Thymus (tissue), 11 donors: Measurements from ENCODE around the gene EME2. TPM values are rescaled to one million over a fixed set of nuclear protein-coding genes. Genes with fewer than 3 reads are reported as not detected.
A peak's percentile ranks its signal among the peaks of the same experiment; 100 is the strongest.

Experiments used
- DNase-seq, 9 donors: peaks; one replicate each; pipeline ENCODE4 v3.0.0-alpha.2; 2013; ENCODE audit warnings: low spot score in 9 of 9, low read depth in 6 of 9, missing footprints in 1 of 9
- H3K27ac ChIP-seq, 2 donors: one replicate each; pipeline ENCODE4 v1.5.1; 2013; ENCODE audit warnings: control low read depth in 1 of 2, low read depth in 1 of 2, low read length in 1 of 2, mild to moderate bottlenecking in 1 of 2, moderate library complexity in 1 of 2
- H3K27me3 ChIP-seq, 2 donors: one replicate each; pipeline ENCODE4 v1.5.1; 2013; ENCODE audit warnings: low read length in 1 of 2; ENCODE audit not compliant: control insufficient read depth in 2 of 2, insufficient read depth in 1 of 2
- H3K36me3 ChIP-seq, 2 donors: one replicate each; pipeline ENCODE4 v1.5.1; 2013; ENCODE audit warnings: low read length in 1 of 2, mild to moderate bottlenecking in 1 of 2, moderate library complexity in 1 of 2; ENCODE audit not compliant: control insufficient read depth in 2 of 2, insufficient read depth in 2 of 2
- H3K4me1 ChIP-seq, 2 donors: one replicate each; pipeline ENCODE4 v1.5.1; 2013; ENCODE audit warnings: low read length in 2 of 2; ENCODE audit not compliant: control insufficient read depth in 2 of 2, insufficient read depth in 2 of 2
- H3K4me3 ChIP-seq, 2 donors: one replicate each; pipeline ENCODE4 v1.5.1; 2013; ENCODE audit warnings: low read length in 2 of 2, control low read depth in 1 of 2, mild to moderate bottlenecking in 1 of 2
- H3K9me3 ChIP-seq, 2 donors: one replicate each; pipeline ENCODE4 v1.5.1; 2013; ENCODE audit warnings: low read length in 1 of 2, mild to moderate bottlenecking in 1 of 2; ENCODE audit not compliant: control insufficient read depth in 2 of 2, insufficient read depth in 1 of 2
- WGBS: extraction: QIAGEN DNeasy Blood & Tissue Kit; methylation state at CpG from one replicate; pipeline ENCODE4 v1.1.7; 2013; 5-methylcytosine and 5-hydroxymethylcytosine counted together
- polyA plus RNA-seq: library from polyadenylated mRNA; stranded (reverse); fragments of 200-250 nt; gene quantifications from one replicate; pipeline ENCODE4 v1.2.3, GENCODE V29; 2013
- total RNA-seq: library from RNA; stranded (reverse); fragments of 120-200 nt; gene quantifications from one replicate; pipeline ENCODE4 v1.2.4, GENCODE V29; 2013
- donor health status: healthy.

EME2 gene
- total and polyA plus RNA-seq, 2 donors, result 6.1 to 13.1 TPM

GRCh38 chr16:1775006-1775845 is 2.6 kb downstream of the EME2 start:
- Histone ChIP-seq H3K27ac (no peak overlapping the region), H3K4me3 (no peak overlapping the region), H3K9me3 (no peaks in the 10 kb centered on the region), H3K27me3 (no peaks in the 10 kb centered on the region), H3K36me3 (peaks cover 53 to 56% of the 10 kb centered on the region in 2 donors), H3K4me1 (peaks cover 20 to 23% of the 10 kb centered on the region in 2 donors)
- 98% methylated on average over 30 of the region's 30 CpGs for WGBS
- DNase-seq, result no peak

- H3K27me3 ChIP-seq, result no peaks in the 10 kb centered on the region
- no peak overlapping the region for H3K27ac ChIP-seq
- no peak for DNase-seq
- WGBS, result 94% methylated on average over 28 of the region's 28 CpGs
- H3K9me3 ChIP-seq, result no peaks in the 10 kb centered on the region
- H3K4me1 ChIP-seq, result peaks cover 16 to 23% of the 10 kb centered on the region in 2 donors
- H3K4me3 ChIP-seq, result no peak overlapping the region
- H3K36me3 ChIP-seq, result peaks cover 58 to 65% of the 10 kb centered on the region in 2 donors
Observed at GRCh38 chr16:1775846-1776671, 3.4 kb downstream of the EME2 start.

DNA sequence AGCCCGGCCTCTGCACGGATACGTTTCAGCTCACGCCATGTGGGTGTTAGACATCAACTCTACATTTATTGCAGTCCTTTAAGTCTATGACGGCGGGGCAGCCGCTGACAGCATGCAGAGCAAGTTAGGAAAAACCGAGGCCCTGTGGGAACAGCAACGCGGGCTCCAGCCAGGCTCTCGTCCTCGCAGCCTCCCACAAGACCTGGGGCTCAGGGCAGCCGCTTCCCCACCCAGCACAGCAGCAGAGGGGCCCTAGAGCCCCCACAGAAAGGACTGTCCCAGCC is 4.0 kb downstream of the EME2 start:
- Histone ChIP-seq H3K9me3 (no peaks in the 10 kb centered on the region), H3K4me3 (no peak overlapping the region), H3K27me3 (no peaks in the 10 kb centered on the region), H3K36me3 (peaks cover 59 to 66% of the 10 kb centered on the region in 2 donors), H3K27ac (no peak overlapping the region), H3K4me1 (peaks cover 20 to 29% of the 10 kb centered on the region in 2 donors)
- no peak for DNase-seq
- WGBS, result 95% methylated on average over 13 of the region's 13 CpGs

DNA sequence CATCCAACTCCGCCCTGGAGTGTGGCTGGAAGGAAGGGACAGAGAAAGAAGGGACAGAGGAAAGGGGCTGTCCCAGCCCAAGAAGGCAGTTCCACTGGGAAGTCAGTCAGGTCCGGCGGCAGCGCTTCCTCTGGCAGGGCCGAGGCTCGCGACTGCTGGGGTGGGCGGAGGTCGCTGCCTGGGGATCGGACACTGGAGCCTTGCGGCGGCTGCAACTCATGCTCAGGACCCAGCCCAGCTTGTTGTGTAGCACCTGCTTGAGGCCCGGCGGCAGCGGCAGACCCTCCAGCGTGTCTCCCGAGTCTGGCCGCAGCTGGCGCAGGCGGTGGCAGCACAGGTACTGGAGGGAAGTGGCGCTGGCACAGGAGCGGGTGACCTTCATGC is 4.4 kb downstream of the EME2 start:
- no peak for DNase-seq
- peaks cover 59 to 66% of the 10 kb centered on the region in 2 donors for H3K36me3 ChIP-seq
- no peaks in the 10 kb centered on the region for H3K27me3 ChIP-seq
- no peak overlapping the region for H3K27ac ChIP-seq
- H3K4me1 ChIP-seq, result peaks cover 17 to 28% of the 10 kb centered on the region in 2 donors
- no peaks in the 10 kb centered on the region for H3K9me3 ChIP-seq
- whole genome bisulfite sequencing, result 97% methylated on average over 22 of the region's 22 CpGs
- H3K4me3 ChIP-seq, result no peak overlapping the region

DNA sequence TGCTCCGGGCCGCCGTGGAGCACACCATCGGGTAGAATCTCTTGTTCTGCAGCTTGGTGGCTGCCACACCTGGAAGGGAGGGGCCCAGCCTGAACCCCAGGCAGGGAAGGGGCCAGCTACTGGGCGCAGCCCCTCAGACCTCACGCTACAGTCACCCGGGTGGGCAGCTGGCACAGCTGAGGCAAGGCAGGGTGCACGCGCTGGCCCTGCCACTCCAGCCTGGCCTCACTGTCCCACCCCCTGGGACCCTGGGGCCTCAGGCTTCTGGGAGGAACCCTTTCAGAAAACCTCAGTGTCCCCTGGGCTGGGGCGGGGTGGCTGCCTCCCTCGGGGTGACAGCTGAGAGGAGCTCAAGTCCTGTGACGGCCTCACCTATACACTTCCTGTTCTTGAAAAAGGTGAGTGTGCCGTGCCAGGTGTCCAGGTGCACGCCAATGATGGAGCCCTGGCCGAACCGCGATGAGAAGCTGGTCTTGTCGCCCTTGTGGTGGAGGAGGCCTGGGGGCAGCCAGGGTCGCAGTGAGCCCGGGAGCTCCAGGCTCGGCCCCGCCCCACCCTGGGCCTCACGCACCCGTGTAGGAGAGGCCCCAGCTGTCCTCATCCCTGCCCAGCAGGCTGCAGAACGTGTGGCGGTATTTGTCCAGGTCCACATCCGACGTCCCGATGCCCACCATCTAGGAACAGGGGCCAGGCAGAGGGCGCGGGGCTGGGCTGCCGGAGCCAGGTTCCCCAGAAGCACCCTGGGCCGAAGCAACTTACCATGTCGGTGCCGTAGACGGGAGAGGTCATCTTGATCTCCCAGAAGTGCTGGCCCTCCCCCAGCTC is 5.0 kb downstream of the EME2 start:
- no peaks in the 10 kb centered on the region for H3K27me3 ChIP-seq
- 97% methylated on average over 36 of the region's 36 CpGs for WGBS
- peaks cover 59 to 66% of the 10 kb centered on the region in 2 donors for H3K36me3 ChIP-seq
- DNase-seq, result no peak
- no peaks in the 10 kb centered on the region for H3K9me3 ChIP-seq
- no peak overlapping the region for H3K4me3 ChIP-seq
- peak overlapping the region in 1 of 2 donors; percentile 22 for H3K27ac ChIP-seq
- peaks cover 13 to 24% of the 10 kb centered on the region in 2 donors for H3K4me1 ChIP-seq

GRCh38 chr16:1778200-1779179 is 5.9 kb downstream of the EME2 start:
- Histone ChIP-seq H3K27ac (no peak overlapping the region), H3K4me1 (peaks cover 15 to 24% of the 10 kb centered on the region in 2 donors), H3K36me3 (peaks cover 59 to 66% of the 10 kb centered on the region in 2 donors), H3K9me3 (no peaks in the 10 kb centered on the region), H3K4me3 (no peak overlapping the region), H3K27me3 (no peaks in the 10 kb centered on the region)
- WGBS, result 97% methylated on average over 34 of the region's 34 CpGs
- no peak for DNase-seq

GRCh38 chr16:1779234-1779701 is 6.7 kb downstream of the EME2 start:
- no peaks in the 10 kb centered on the region for H3K27me3 ChIP-seq
- H3K27ac ChIP-seq, result no peak overlapping the region
- 96% methylated on average over 8 of the region's 8 CpGs for WGBS
- H3K4me3 ChIP-seq, result no peak overlapping the region
- H3K9me3 ChIP-seq, result no peaks in the 10 kb centered on the region
- H3K36me3 ChIP-seq, result peaks cover 62 to 69% of the 10 kb centered on the region in 2 donors
- no peak for DNase-seq
- H3K4me1 ChIP-seq, result peaks cover 15 to 24% of the 10 kb centered on the region in 2 donors
